ENCODE measurements around the gene DMC1. TPM values are rescaled to one million over a fixed set of nuclear protein-coding genes. Genes with fewer than 3 reads are reported as not detected.

DMC1 gene
- total RNA-seq, 1 experiment from 2014 or later: 3.2 TPM

DNA sequence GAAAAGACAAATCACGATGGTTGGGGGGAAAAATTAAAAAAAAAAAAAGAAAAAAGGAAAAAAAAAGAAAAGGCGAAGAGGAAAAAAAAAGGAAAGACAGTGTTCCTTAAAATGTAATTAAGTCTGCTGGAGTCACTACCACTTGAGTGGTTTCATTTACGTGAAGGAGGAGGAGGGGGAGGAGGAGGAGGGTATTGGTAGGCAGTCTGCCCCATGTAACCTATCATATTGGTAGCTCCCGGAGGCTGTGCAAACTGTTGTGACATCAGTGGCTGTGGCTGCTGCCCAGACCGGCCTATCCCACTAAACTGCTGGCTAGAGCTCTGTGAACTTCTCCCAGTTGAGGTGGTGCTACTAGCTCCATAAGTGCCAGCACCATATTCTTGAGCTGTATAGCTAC is 84.2 kb downstream of the DMC1 start:
- H3K27ac ChIP-seq (ENCODE audit: low read length): no peak overlapping the region
- CTCF ChIA-PET: interaction anchor here (0.5 kb wide), 1 partner anchor 417 kb away, joined by 3 read pairs; no protein-coding TSS in a partner anchor
- H3K9me3 ChIP-seq (ENCODE audit: control insufficient read depth, insufficient read depth, low read depth, low read length): no peaks in the 10 kb centered on the region
- peaks cover 60% of the 10 kb centered on the region for H3K36me3 ChIP-seq (ENCODE audit: control insufficient read depth, insufficient read depth, low read length)
- POLR2A ChIA-PET: interaction anchor here (0.5 kb wide), 1 partner anchor 1723 kb away, joined by 3 read pairs; no protein-coding TSS in a partner anchor
- no peaks in the 10 kb centered on the region; the same call in 1 of the 2 replicates for H3K4me1 ChIP-seq (ENCODE audit: control insufficient read depth, insufficient read depth, low read length)
- no peak for DNase-seq (ENCODE audit: low read depth, low spot score)
- ATAC-seq: no peak
- in situ Hi-C loops (cut with HindIII; ENCODE audit: low pct_unique_long_range_greater_than_20kb, low sequenced_read_pairs) (no loop called here), intact Hi-C loops (cut with micrococcal nuclease; ENCODE audit: unreplicated experiment) (no loop called here)
- H3K27me3 ChIP-seq (ENCODE audit: control insufficient read depth, insufficient read depth, low read length): no peaks in the 10 kb centered on the region
- TF ChIP-seq POLR2AphosphoS5 (IDR thresholded peaks at IDR 0.05; ENCODE audit: low read depth, low read length) (no peak), SIN3A (IDR thresholded peaks at IDR 0.05; ENCODE audit: borderline replicate concordance, insufficient read depth, low read depth, low read length) (no peak), TCF7L2 (IDR thresholded peaks at IDR 0.05; ENCODE audit: low read depth, low read length) (no peak)
- TF ChIP-seq, protein P1, sequence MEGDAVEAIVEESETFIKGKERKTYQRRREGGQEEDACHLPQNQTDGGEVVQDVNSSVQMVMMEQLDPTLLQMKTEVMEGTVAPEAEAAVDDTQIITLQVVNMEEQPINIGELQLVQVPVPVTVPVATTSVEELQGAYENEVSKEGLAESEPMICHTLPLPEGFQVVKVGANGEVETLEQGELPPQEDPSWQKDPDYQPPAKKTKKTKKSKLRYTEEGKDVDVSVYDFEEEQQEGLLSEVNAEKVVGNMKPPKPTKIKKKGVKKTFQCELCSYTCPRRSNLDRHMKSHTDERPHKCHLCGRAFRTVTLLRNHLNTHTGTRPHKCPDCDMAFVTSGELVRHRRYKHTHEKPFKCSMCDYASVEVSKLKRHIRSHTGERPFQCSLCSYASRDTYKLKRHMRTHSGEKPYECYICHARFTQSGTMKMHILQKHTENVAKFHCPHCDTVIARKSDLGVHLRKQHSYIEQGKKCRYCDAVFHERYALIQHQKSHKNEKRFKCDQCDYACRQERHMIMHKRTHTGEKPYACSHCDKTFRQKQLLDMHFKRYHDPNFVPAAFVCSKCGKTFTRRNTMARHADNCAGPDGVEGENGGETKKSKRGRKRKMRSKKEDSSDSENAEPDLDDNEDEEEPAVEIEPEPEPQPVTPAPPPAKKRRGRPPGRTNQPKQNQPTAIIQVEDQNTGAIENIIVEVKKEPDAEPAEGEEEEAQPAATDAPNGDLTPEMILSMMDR (IDR thresholded peaks at IDR 0.05): no peak
- TF ChIP-seq, protein P2, sequence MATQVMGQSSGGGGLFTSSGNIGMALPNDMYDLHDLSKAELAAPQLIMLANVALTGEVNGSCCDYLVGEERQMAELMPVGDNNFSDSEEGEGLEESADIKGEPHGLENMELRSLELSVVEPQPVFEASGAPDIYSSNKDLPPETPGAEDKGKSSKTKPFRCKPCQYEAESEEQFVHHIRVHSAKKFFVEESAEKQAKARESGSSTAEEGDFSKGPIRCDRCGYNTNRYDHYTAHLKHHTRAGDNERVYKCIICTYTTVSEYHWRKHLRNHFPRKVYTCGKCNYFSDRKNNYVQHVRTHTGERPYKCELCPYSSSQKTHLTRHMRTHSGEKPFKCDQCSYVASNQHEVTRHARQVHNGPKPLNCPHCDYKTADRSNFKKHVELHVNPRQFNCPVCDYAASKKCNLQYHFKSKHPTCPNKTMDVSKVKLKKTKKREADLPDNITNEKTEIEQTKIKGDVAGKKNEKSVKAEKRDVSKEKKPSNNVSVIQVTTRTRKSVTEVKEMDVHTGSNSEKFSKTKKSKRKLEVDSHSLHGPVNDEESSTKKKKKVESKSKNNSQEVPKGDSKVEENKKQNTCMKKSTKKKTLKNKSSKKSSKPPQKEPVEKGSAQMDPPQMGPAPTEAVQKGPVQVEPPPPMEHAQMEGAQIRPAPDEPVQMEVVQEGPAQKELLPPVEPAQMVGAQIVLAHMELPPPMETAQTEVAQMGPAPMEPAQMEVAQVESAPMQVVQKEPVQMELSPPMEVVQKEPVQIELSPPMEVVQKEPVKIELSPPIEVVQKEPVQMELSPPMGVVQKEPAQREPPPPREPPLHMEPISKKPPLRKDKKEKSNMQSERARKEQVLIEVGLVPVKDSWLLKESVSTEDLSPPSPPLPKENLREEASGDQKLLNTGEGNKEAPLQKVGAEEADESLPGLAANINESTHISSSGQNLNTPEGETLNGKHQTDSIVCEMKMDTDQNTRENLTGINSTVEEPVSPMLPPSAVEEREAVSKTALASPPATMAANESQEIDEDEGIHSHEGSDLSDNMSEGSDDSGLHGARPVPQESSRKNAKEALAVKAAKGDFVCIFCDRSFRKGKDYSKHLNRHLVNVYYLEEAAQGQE (IDR thresholded peaks at IDR 0.05; ENCODE audit: insufficient read depth in 1 of 2, low read depth in 2 of 2, low read length in 1 of 2): no peak
- H3K4me3 ChIP-seq (ENCODE audit: low read depth in 2 of 2, low read length in 2 of 2): no peak overlapping the region
- BruUV-seq (replicated peaks): no TSS peak

GRCh38 chr22:38484244-38484643 is 85.7 kb downstream of the DMC1 start:
- no peaks in the 10 kb centered on the region for H3K27me3 ChIP-seq (ENCODE audit: control insufficient read depth, insufficient read depth, low read length)
- no peak for DNase-seq (ENCODE audit: low read depth, low spot score)
- no peaks in the 10 kb centered on the region for H3K9me3 ChIP-seq (ENCODE audit: control insufficient read depth, insufficient read depth, low read depth, low read length)
- peaks cover 47% of the 10 kb centered on the region for H3K36me3 ChIP-seq (ENCODE audit: control insufficient read depth, insufficient read depth, low read length)
- no peak overlapping the region for H3K27ac ChIP-seq (ENCODE audit: low read length)
- in situ Hi-C loops (cut with HindIII; ENCODE audit: low pct_unique_long_range_greater_than_20kb, low sequenced_read_pairs) (no loop called here), intact Hi-C loops (cut with micrococcal nuclease; ENCODE audit: unreplicated experiment) (no loop called here)
- H3K4me1 ChIP-seq (ENCODE audit: control insufficient read depth, insufficient read depth, low read length): peaks cover 3% of the 10 kb centered on the region
- TF ChIP-seq POLR2AphosphoS5 (IDR thresholded peaks at IDR 0.05; ENCODE audit: low read depth, low read length): no peak; the same call in 1 of the 2 replicates
- no peak for TF ChIP-seq SIN3A (IDR thresholded peaks at IDR 0.05; ENCODE audit: borderline replicate concordance, insufficient read depth, low read depth, low read length)
- TF ChIP-seq, protein P2 (IDR thresholded peaks at IDR 0.05; ENCODE audit: insufficient read depth in 1 of 2, low read depth in 2 of 2, low read length in 1 of 2): no peak
- TF ChIP-seq TCF7L2 (IDR thresholded peaks at IDR 0.05; ENCODE audit: low read depth, low read length): no peak
- TF ChIP-seq, protein P1 (IDR thresholded peaks at IDR 0.05): no peak
- ATAC-seq: no peak
- ChIA-PET POLR2A (interaction anchor here (0.7 kb wide), 1 partner anchor 301 kb away, joined by 4 read pairs; no protein-coding TSS in a partner anchor), CTCF (no interaction called here)
- no peak overlapping the region for H3K4me3 ChIP-seq (ENCODE audit: low read depth in 2 of 2, low read length in 2 of 2)
- BruUV-seq (replicated peaks): no TSS peak
